ENCODE results near the gene CLDN10. TPM values are rescaled to one million over a fixed set of nuclear protein-coding genes. Genes with fewer than 3 reads are reported as not detected.

Gene CLDN10
- total RNA-seq, 1 donor from 2014 or later, result 0.85 TPM

- Histone ChIP-seq H3K9me3 (peaks cover 0 to 5% of the 10 kb centered on the region in 2 donors), H3K4me3 (no peak overlapping the region), H3K4me1 (no peaks in the 10 kb centered on the region), H3K27me3 (no peaks in the 10 kb centered on the region), H3K36me3 (peaks cover 11 to 48% of the 10 kb centered on the region in 2 donors), H3K27ac (no peak overlapping the region)
- intact Hi-C loops (cut with DNase I), result no loop called here
- DNase-seq (ENCODE audit: low spot score in 2 of 2), result no peak
- no peak for TF ChIP-seq CTCF (IDR thresholded peaks at IDR 0.05)
Observed at GRCh38 chr13:95628488-95628887, 76.0 kb downstream of the CLDN10 start.

- no peak overlapping the region for H3K4me3 ChIP-seq
- no peaks in the 10 kb centered on the region for H3K4me1 ChIP-seq
- no peak for DNase-seq (ENCODE audit: low spot score in 2 of 2)
- peaks cover 0 to 5% of the 10 kb centered on the region in 2 donors for H3K9me3 ChIP-seq
- no peak overlapping the region for H3K27ac ChIP-seq
- intact Hi-C loops (cut with DNase I), result no loop called here
- peaks cover 11 to 48% of the 10 kb centered on the region in 2 donors for H3K36me3 ChIP-seq
- H3K27me3 ChIP-seq, result no peaks in the 10 kb centered on the region
- no peak for TF ChIP-seq CTCF (IDR thresholded peaks at IDR 0.05)
Observed at GRCh38 chr13:95629071-95629470, 76.6 kb downstream of the CLDN10 start.

Other genes with a start within 250 kb of the CLDN10 start
- gene DZIP1, start 92.0 kb downstream of the CLDN10 start, total RNA-seq, result 12.7 TPM
- gene DNAJC3, start 124.4 kb downstream of the CLDN10 start, total RNA-seq, result 44.3 TPM

Data from ascending aorta (tissue), 2 donors.